Measurements from ENCODE around the gene CCDC92B. TPM values are rescaled to one million over a fixed set of nuclear protein-coding genes. Genes with fewer than 3 reads are reported as not detected.
"Not testable (repeated sequence)": the region's sequence is repeated elsewhere in the genome, so short reads cannot be mapped to it uniquely, and the experiment has no call there.

The CCDC92B gene
- total and polyA plus RNA-seq, 2 experiments from 2014 or later, result not detected

- H4K20me1 ChIP-seq (ENCODE audit: insufficient read depth), result no peaks in the 10 kb centered on the region
- no peak overlapping the region for H3K4me2 ChIP-seq (ENCODE audit: unreplicated experiment)
- H3K79me2 ChIP-seq (ENCODE audit: insufficient read depth), result no peaks in the 10 kb centered on the region
- no peak overlapping the region for H3K4me3 ChIP-seq
- 52 to 55% methylated on average over 19 to 22 of the region's 24 CpGs for WGBS, 2 experiments (ENCODE audit: low coverage in 1 of 2, low lambda C conversion rate in 2 of 2, missing lambda C conversion rate in 2 of 2)
- H3K9me2 ChIP-seq (ENCODE audit: insufficient read depth), result no peaks in the 10 kb centered on the region
- no peaks in the 10 kb centered on the region for H3K4me1 ChIP-seq (ENCODE audit: insufficient read depth)
- no peak for DNase-seq
- no peak overlapping the region for H3K27ac ChIP-seq
- no peak for TF ChIP-seq EZH2 (IDR thresholded peaks at IDR 0.05; ENCODE audit: insufficient read depth, poor library complexity, severe bottlenecking)
- TF ChIP-seq EZH2phosphoT487 (IDR thresholded peaks at IDR 0.05; ENCODE audit: insufficient read depth, low read depth), result no peak
- H3K27me3 ChIP-seq (replicated peaks; ENCODE audit: insufficient read depth), result 0 out of 2 replicates have a peak, but pooled peaks cover 6% of the 10 kb centered on the region
- H2AFZ ChIP-seq, result no peak overlapping the region
- H3K36me3 ChIP-seq (ENCODE audit: low read depth), result no peaks in the 10 kb centered on the region
- H3F3A ChIP-seq (ENCODE audit: insufficient read depth), result no peaks in the 10 kb centered on the region
- no peaks in the 10 kb centered on the region for H3K9me3 ChIP-seq (ENCODE audit: low read depth)
- in situ Hi-C loops (cut with MboI), result no loop called here
- no peak overlapping the region for H3K9ac ChIP-seq
Observed at GRCh38 chr17:2792366-2793169, 43.1 kb upstream of the CCDC92B start.

DNA sequence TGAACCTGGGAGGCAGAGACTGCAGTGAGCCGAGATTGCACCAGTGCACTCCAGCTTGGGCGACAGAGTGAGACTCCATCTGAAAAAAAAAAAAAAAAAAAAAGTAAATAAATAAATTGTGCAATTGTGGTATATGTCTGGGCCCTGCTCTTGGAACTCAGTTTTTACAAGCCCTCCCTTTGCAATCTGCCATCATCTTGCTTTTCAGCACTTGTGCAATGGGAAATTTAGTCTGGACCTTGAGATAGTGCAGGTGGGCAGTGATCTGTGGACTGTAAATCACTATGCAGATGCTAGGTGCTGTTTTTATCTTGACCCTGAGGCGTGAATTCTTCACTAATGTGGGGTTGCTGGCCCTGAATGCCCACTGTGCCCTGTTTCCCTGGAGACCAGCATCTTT is 40.2 kb upstream of the CCDC92B start:
- Histone ChIP-seq H3K9ac (no peak overlapping the region), H3K4me1 (ENCODE audit: insufficient read depth) (no peaks in the 10 kb centered on the region), H3K4me3 (no peak overlapping the region), H3K9me3 (ENCODE audit: low read depth) (no peaks in the 10 kb centered on the region), H4K20me1 (ENCODE audit: insufficient read depth) (no peaks in the 10 kb centered on the region), H3K79me2 (ENCODE audit: insufficient read depth) (no peaks in the 10 kb centered on the region), H3K27ac (no peak overlapping the region), H3K27me3 (replicated peaks; ENCODE audit: insufficient read depth) (0 out of 2 replicates have a peak, but pooled peaks cover 6% of the 10 kb centered on the region), H3K9me2 (ENCODE audit: insufficient read depth) (no peaks in the 10 kb centered on the region), H3K4me2 (ENCODE audit: unreplicated experiment) (no peak overlapping the region), H3F3A (ENCODE audit: insufficient read depth) (no peaks in the 10 kb centered on the region), H2AFZ (no peak overlapping the region), H3K36me3 (ENCODE audit: low read depth) (no peaks in the 10 kb centered on the region)
- 58 to 72% methylated on average over 3 of the region's 3 CpGs for WGBS, 2 experiments (ENCODE audit: low coverage in 1 of 2, low lambda C conversion rate in 2 of 2, missing lambda C conversion rate in 2 of 2)
- in situ Hi-C loops (cut with MboI), result no loop called here
- DNase-seq, result no peak
- TF ChIP-seq EZH2 (IDR thresholded peaks at IDR 0.05; ENCODE audit: insufficient read depth, poor library complexity, severe bottlenecking) (no peak), EZH2phosphoT487 (IDR thresholded peaks at IDR 0.05; ENCODE audit: insufficient read depth, low read depth) (no peak)

- Histone ChIP-seq H3K4me3 (0 out of 2 replicates have a peak overlapping the region, but pooled peaks have one; percentile 10), H3K9ac (no peak overlapping the region), H3K27me3 (replicated peaks; ENCODE audit: insufficient read depth) (0 out of 2 replicates have a peak, but pooled peaks cover 6% of the 10 kb centered on the region), H2AFZ (peak overlapping the region; percentile 95), H3K36me3 (ENCODE audit: low read depth) (no peaks in the 10 kb centered on the region), H3F3A (ENCODE audit: insufficient read depth) (no peaks in the 10 kb centered on the region), H3K4me2 (ENCODE audit: unreplicated experiment) (peak overlapping the region; percentile 45), H3K27ac (no peak overlapping the region), H3K79me2 (ENCODE audit: insufficient read depth) (no peaks in the 10 kb centered on the region), H3K9me3 (ENCODE audit: low read depth) (no peaks in the 10 kb centered on the region), H3K4me1 (ENCODE audit: insufficient read depth) (no peaks in the 10 kb centered on the region), H4K20me1 (ENCODE audit: insufficient read depth) (no peaks in the 10 kb centered on the region), H3K9me2 (ENCODE audit: insufficient read depth) (no peaks in the 10 kb centered on the region)
- peak; percentile 79 for DNase-seq
- TF ChIP-seq EZH2phosphoT487 (IDR thresholded peaks at IDR 0.05; ENCODE audit: insufficient read depth, low read depth) (no peak), EZH2 (IDR thresholded peaks at IDR 0.05; ENCODE audit: insufficient read depth, poor library complexity, severe bottlenecking) (no peak)
- in situ Hi-C loops (cut with MboI), result no loop called here
- WGBS, 2 experiments (ENCODE audit: low coverage in 1 of 2, low lambda C conversion rate in 2 of 2, missing lambda C conversion rate in 2 of 2), result 27 to 30% methylated on average over 20 to 21 of the region's 21 CpGs
Observed at GRCh38 chr17:2786176-2786881, 36.9 kb upstream of the CCDC92B start.

DNA sequence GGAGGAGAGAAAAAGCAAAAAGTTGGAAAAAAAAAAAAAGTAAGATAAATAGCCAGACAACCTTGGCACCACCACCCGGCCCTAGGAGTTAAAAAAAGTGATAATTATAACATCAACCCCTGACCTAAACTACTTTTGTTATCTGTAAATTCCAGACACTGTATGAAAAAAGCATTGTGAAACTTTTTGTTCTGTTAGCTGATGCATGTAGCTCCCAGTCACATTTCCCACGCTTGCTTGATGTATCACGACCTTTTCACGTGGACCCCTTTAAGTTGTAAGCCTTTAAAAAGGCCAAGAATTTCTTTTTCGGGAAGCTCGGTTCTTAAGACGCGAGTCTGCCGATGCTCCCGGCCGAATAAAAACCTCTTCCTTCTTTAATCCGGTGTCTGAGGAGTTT is 35.9 kb upstream of the CCDC92B start:
- H4K20me1 ChIP-seq (ENCODE audit: insufficient read depth); H3F3A ChIP-seq (ENCODE audit: insufficient read depth); H3K79me2 ChIP-seq (ENCODE audit: insufficient read depth); H3K4me1 ChIP-seq (ENCODE audit: insufficient read depth); H3K27me3 ChIP-seq (replicated peaks; ENCODE audit: insufficient read depth); in situ Hi-C loops (cut with MboI); DNase-seq; H3K4me2 ChIP-seq (ENCODE audit: unreplicated experiment); H3K9me3 ChIP-seq (ENCODE audit: low read depth); H3K36me3 ChIP-seq (ENCODE audit: low read depth); H3K27ac ChIP-seq; H3K9me2 ChIP-seq (ENCODE audit: insufficient read depth); H3K4me3 ChIP-seq; H3K9ac ChIP-seq: not testable (repeated sequence)
- H2AFZ ChIP-seq, result peak overlapping the region; percentile 95
- WGBS, 2 experiments (ENCODE audit: low coverage in 1 of 2, low lambda C conversion rate in 2 of 2, missing lambda C conversion rate in 2 of 2), result 55 to 62% methylated on average over 12 of the region's 12 CpGs
